Astrocyte (in vitro differentiated cells and primary cell): ENCODE measurements around the gene OS9. TPM values are rescaled to one million over a fixed set of nuclear protein-coding genes. Genes with fewer than 3 reads are reported as not detected.

Experiments
- DNase-seq: peaks from one replicate; pipeline ENCODE4 v3.0.0-alpha.2; 2010; ENCODE audit warnings: low read depth
- FAIRE-seq: peaks from 2 replicates; lab custom pipeline; 2011; peaks lifted over from hg19 to GRCh38; lab: Jason Lieb, UNC
- H2AFZ ChIP-seq: 2 replicates; pipeline ENCODE4 v1.6.0; 2012; ENCODE audit warnings: low read depth, low read length, inconsistent platforms
- H3K27ac ChIP-seq: 2 replicates; pipeline ENCODE4 v1.5.1; 2011; ENCODE audit warnings: low read depth, low read length, inconsistent platforms
- H3K27me3 ChIP-seq: 2 replicates; pipeline ENCODE4 v1.6.0; 2011; ENCODE audit warnings: low read length, inconsistent platforms; ENCODE audit not compliant: insufficient read depth
- H3K36me3 ChIP-seq: 2 replicates; pipeline ENCODE4 v1.5.1; 2011; ENCODE audit warnings: low read length, inconsistent platforms; ENCODE audit not compliant: insufficient read depth
- H3K4me1 ChIP-seq: 2 replicates; pipeline ENCODE4 v1.5.1; 2011; ENCODE audit warnings: low read length, inconsistent platforms; ENCODE audit not compliant: insufficient read depth
- H3K4me2 ChIP-seq: 2 replicates; pipeline ENCODE4 v1.6.0; 2012; ENCODE audit warnings: low read length, inconsistent platforms
- H3K4me3 ChIP-seq: 2 replicates; pipeline ENCODE4 v1.5.1; 2011; ENCODE audit warnings: low read depth, mild to moderate bottlenecking, low read length, inconsistent platforms; ENCODE audit not compliant: insufficient read depth
- H3K79me2 ChIP-seq: 2 replicates; pipeline ENCODE4 v1.6.0; 2012; ENCODE audit warnings: mild to moderate bottlenecking, low read length, inconsistent platforms; ENCODE audit not compliant: insufficient read depth
- H3K9ac ChIP-seq: 2 replicates; pipeline ENCODE4 v1.6.0; 2012; ENCODE audit warnings: mild to moderate bottlenecking, low read length, inconsistent platforms
- H3K9me3 ChIP-seq: 2 replicates; pipeline ENCODE4 v1.5.1; 2012; ENCODE audit warnings: low read depth, mild to moderate bottlenecking, low read length, inconsistent platforms; ENCODE audit not compliant: insufficient read depth
- H4K20me1 ChIP-seq: 2 replicates; pipeline ENCODE4 v1.6.0; 2012; ENCODE audit warnings: low read length, inconsistent platforms; ENCODE audit not compliant: insufficient read depth
- H3K27ac Mint-ChIP-seq: one replicate; pipeline ENCODE4 v1.8.0; 2021; ENCODE audit warnings: mild to moderate bottlenecking, mixed read lengths; ENCODE audit not compliant: unreplicated experiment
- H3K27me3 Mint-ChIP-seq: one replicate; pipeline ENCODE4 v1.8.0; 2021; ENCODE audit warnings: low read depth, mixed read lengths; ENCODE audit not compliant: unreplicated experiment
- H3K36me3 Mint-ChIP-seq: one replicate; pipeline ENCODE4 v1.8.0; 2021; ENCODE audit warnings: low read depth, mixed read lengths; ENCODE audit not compliant: unreplicated experiment
- H3K4me1 Mint-ChIP-seq: one replicate; pipeline ENCODE4 v1.8.0; 2021; ENCODE audit warnings: low read depth, mixed read lengths; ENCODE audit not compliant: unreplicated experiment
- H3K4me3 Mint-ChIP-seq: one replicate; pipeline ENCODE4 v1.8.0; 2021; ENCODE audit warnings: mild to moderate bottlenecking, moderate library complexity, mixed read lengths; ENCODE audit not compliant: unreplicated experiment
- H3K9me3 Mint-ChIP-seq: one replicate; pipeline ENCODE4 v1.8.0; 2021; ENCODE audit warnings: mild to moderate bottlenecking, mixed read lengths; ENCODE audit not compliant: unreplicated experiment
- EZH2 ChIP-seq: IDR thresholded peaks from 2 replicates; pipeline ENCODE4 v1.6.1; 2012; ENCODE audit warnings: mild to moderate bottlenecking, low read length, inconsistent platforms; ENCODE audit not compliant: insufficient read depth
- total RNA-seq: library from RNA; stranded (reverse); gene quantifications from 2 replicates; pipeline ENCODE4 v1.2.1, GENCODE V29; 2021
- TF ChIP-seq, protein P1 (sequence below): IDR thresholded peaks from 2 replicates; pipeline ENCODE4 v1.5.1; 2011; ENCODE audit warnings: low read depth, mild to moderate bottlenecking, inconsistent platforms, low read length, moderate library complexity; ENCODE audit not compliant: insufficient read depth

Gene OS9
- total RNA-seq, 1 donor from 2014 or later: 194 TPM

DNA sequence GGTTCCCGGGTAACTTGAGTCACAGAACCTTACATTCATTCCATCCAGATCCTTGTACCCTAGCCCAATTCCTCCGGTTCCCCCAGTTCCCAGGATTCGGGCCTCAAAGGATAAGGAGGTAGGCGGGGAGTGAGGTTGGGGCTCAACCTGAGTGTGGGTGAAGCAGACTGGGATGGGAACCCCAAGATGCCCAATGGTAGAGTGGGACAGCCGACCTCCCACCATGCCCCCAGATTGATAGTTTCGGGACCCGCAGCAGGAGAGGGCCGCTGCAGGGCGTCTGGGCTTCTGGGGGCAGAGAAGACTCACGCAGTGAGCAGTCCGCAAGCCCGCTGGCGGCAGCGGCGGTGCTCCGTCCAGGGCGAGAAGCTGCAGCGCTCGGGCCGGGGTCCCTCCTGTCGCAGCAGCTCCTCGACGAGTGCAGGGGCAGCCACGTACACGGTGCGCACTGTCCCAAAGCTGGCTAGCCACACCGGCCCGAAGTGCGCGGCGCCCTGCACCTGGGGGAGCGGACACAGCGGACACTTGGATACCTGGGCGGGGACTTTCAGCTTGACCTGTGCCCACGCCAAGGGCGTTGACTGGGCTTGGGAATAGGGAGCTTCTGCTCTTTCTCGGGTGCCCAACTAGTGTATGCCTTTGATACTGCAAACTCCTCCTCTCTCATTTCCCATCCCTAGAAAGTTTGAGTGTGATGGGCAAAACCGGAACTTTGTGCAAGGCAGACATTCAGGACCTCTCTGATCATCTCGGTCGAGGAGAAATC, 71.9 kb downstream of the OS9 start:
- TF ChIP-seq, protein P1, sequence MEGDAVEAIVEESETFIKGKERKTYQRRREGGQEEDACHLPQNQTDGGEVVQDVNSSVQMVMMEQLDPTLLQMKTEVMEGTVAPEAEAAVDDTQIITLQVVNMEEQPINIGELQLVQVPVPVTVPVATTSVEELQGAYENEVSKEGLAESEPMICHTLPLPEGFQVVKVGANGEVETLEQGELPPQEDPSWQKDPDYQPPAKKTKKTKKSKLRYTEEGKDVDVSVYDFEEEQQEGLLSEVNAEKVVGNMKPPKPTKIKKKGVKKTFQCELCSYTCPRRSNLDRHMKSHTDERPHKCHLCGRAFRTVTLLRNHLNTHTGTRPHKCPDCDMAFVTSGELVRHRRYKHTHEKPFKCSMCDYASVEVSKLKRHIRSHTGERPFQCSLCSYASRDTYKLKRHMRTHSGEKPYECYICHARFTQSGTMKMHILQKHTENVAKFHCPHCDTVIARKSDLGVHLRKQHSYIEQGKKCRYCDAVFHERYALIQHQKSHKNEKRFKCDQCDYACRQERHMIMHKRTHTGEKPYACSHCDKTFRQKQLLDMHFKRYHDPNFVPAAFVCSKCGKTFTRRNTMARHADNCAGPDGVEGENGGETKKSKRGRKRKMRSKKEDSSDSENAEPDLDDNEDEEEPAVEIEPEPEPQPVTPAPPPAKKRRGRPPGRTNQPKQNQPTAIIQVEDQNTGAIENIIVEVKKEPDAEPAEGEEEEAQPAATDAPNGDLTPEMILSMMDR: no peak
- TF ChIP-seq EZH2: peak; percentile 70
- no peak overlapping the region for H3K27ac ChIP-seq
- H3K36me3 ChIP-seq: no peaks in the 10 kb centered on the region
- H3K79me2 ChIP-seq: peaks cover 4% of the 10 kb centered on the region
- no peak overlapping the region for H2AFZ ChIP-seq
- H3K9ac ChIP-seq: no peak overlapping the region
- Mint-ChIP-seq H3K4me3 (peak overlapping the region; percentile 47), H3K27ac (peak overlapping the region; percentile 59), H3K4me1 (peaks cover 5% of the 10 kb centered on the region), H3K9me3 (no peaks in the 10 kb centered on the region), H3K27me3 (peaks cover 50% of the 10 kb centered on the region), H3K36me3 (peaks cover 15% of the 10 kb centered on the region)
- peaks cover 29% of the 10 kb centered on the region for H3K4me1 ChIP-seq
- no peak for DNase-seq
- no peaks in the 10 kb centered on the region for H4K20me1 ChIP-seq
- FAIRE-seq: no peak
- H3K4me2 ChIP-seq: peak overlapping the region; percentile 80
- H3K27me3 ChIP-seq: peaks cover 36% of the 10 kb centered on the region
- peak overlapping the region; percentile 36 for H3K4me3 ChIP-seq
- no peaks in the 10 kb centered on the region for H3K9me3 ChIP-seq

DNA sequence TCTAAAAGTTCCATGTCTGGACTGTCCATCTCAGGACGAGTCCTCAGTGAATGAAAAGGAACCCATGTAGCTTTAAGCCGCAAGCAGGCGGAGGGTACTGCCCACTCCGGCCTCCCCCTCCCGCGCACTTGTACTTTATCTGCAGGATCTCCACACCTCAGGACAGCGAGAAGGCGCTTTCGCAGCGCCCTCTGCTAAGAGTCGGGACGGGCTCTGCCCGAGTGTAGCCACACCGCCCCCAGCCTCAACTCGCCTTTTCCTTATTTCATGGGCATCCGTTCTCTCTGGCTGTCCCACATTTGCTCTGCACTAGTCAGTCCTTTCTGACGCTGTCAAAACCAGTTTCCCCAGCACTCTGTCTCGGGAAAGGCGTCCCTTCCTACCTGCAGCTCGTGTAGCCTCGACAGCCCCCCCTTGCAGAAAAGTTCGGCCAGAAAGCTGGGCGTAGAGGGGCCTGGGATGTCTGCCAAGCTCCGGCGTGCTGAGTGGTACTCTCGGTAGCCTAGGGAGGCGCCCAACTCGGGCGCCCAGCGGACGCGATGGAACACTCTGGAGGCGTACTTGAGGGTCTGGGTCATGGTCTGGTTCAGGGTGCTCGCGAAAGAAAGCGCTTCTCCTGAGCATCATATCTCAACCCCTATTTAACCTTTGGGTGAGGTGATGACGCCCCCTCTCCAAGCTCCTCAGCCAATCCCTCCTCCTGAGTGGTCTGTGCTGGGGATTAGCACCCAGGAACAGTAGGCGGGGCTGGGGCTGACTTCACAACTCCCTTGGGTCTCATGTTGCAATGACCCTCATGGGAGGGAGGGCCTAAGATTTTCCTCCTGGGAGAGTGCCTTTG, 72.8 kb downstream of the OS9 start, which contains the start of gene CYP27B1:
Gene CYP27B1, minus strand, starts transcription at position 615 of the 841 bp plus-strand sequence. Its CDS starts 37 bp downstream, at position 578.
- Mint-ChIP-seq H3K27ac (peak within 1 kb of the TSS; percentile 59), H3K27me3 (peaks cover 50% of the 10 kb centered on the region), H3K9me3 (no peaks in the 10 kb centered on the region), H3K4me3 (peak within 1 kb of the TSS; percentile 47), H3K4me1 (peaks cover 5% of the 10 kb centered on the region), H3K36me3 (peaks cover 14% of the 10 kb centered on the region)
- no peak for DNase-seq
- Histone ChIP-seq H3K36me3 (no peaks in the 10 kb centered on the region), H3K4me1 (peaks cover 36% of the 10 kb centered on the region), H3K9me3 (no peaks in the 10 kb centered on the region), H3K27ac (no peak within 1 kb of the TSS), H3K27me3 (peaks cover 36% of the 10 kb centered on the region), H2AFZ (no peak within 1 kb of the TSS), H3K79me2 (peaks cover 10% of the 10 kb centered on the region), H3K9ac (no peak within 1 kb of the TSS), H3K4me2 (peak within 1 kb of the TSS; percentile 80), H4K20me1 (no peaks in the 10 kb centered on the region), H3K4me3 (peak within 1 kb of the TSS; percentile 36)
- TF ChIP-seq, protein P1: no peak
- TF ChIP-seq EZH2: no peak
- no peak for FAIRE-seq
